A549 (cell line): ENCODE data around the gene PALLD. TPM values are rescaled to one million over a fixed set of nuclear protein-coding genes. Genes with fewer than 3 reads are reported as not detected.

ENCODE experiments used
- ATAC-seq, 2 experiments: fragments of 200-7000 bp in 1 of 2; fragments of >200 bp in 1 of 2; cut with Nextera tagmentation in 1 of 2; cut with Tn5 transposase in 1 of 2; 3 replicates each; pipeline versions ENCODE4 v1.8.0 to v1.9.1; 2018 to 2020; ENCODE audit warnings: mild to moderate bottlenecking in 1 of 2, moderate library complexity in 1 of 2
- CTCF ChIA-PET: fragments of 300-600 bp; sonication (Branson Sonifier 250); formaldehyde crosslinking; extraction: SDS; loops from one replicate; lab custom pipeline; 2021; ENCODE audit warnings: antibody characterized with exemption, inconsistent platforms; lab: Yijun Ruan, JAX
- POLR2A ChIA-PET: fragments of 350-600 bp; formaldehyde crosslinking; extraction: SDS; loops from one replicate; lab custom pipeline; 2021; ENCODE audit warnings: antibody characterized with exemption, inconsistent platforms; lab: Yijun Ruan, JAX
- DNase-seq, 2 experiments: peaks; one replicate each; pipeline versions ENCODE4 v3.0.0 to v3.0.0-alpha.2; 2011 to 2016; ENCODE audit warnings: low read depth in 1 of 2, low spot score in 1 of 2
- FAIRE-seq: peaks from 2 replicates; lab custom pipeline; 2011; peaks lifted over from hg19 to GRCh38; lab: Jason Lieb, UNC
- H3K27ac ChIP-seq, 2 experiments: fragments of >200 bp; sonication (Bioruptor Twin); formaldehyde crosslinking; 3 replicates each; pipeline ENCODE4 v1.5.1; 2016 to 2017
- H3K4me1 ChIP-seq: fragments of >200 bp; sonication (Bioruptor Twin); formaldehyde crosslinking; 3 replicates; pipeline ENCODE4 v1.6.1; 2016
- H3K4me2 ChIP-seq: fragments of >200 bp; sonication (Bioruptor Twin); formaldehyde crosslinking; 3 replicates; pipeline ENCODE4 v1.6.1; 2016
- H3K4me3 ChIP-seq: fragments of >200 bp; sonication (Bioruptor Twin); formaldehyde crosslinking; 3 replicates; pipeline ENCODE4 v1.5.1; 2016
- H3K9me3 ChIP-seq: fragments of >200 bp; sonication (Bioruptor Twin); formaldehyde crosslinking; 3 replicates; pipeline ENCODE4 v1.6.1; 2016
- CBX2 ChIP-seq: fragments of 200-600 bp; sonication (generic); IDR thresholded peaks from 2 replicates; pipeline ENCODE4 v1.6.1; 2016; ENCODE audit warnings: low read depth, mild to moderate bottlenecking, borderline replicate concordance
- CBX8 ChIP-seq: fragments of 200-600 bp; sonication (generic); IDR thresholded peaks from 2 replicates; pipeline ENCODE4 v1.6.1; 2016
- CHD2 ChIP-seq: fragments of 150-350 bp; IDR thresholded peaks from 2 replicates; pipeline ENCODE4 v1.6.1; 2014; ENCODE audit warnings: low read length; ENCODE audit not compliant: partially characterized antibody
- EHMT2 ChIP-seq: fragments of 200-600 bp; sonication (generic); IDR thresholded peaks from 2 replicates; pipeline ENCODE4 v1.6.1; 2016; ENCODE audit warnings: antibody characterized with exemption, low read depth, mild to moderate bottlenecking, moderate library complexity
- ELK1 ChIP-seq: fragments of 150-350 bp; IDR thresholded peaks from 2 replicates; pipeline ENCODE4 v1.6.1; 2014; ENCODE audit warnings: low read depth, mild to moderate bottlenecking, low read length
- EP300 ChIP-seq, 2 experiments: fragments of >200 bp; sonication (Bioruptor Twin); formaldehyde crosslinking; IDR thresholded peaks; 2 replicates in 1 of 2; 3 replicates in 1 of 2; pipeline ENCODE4 v1.6.1; 2016 to 2017
- GATA3 ChIP-seq: IDR thresholded peaks from 2 replicates; pipeline ENCODE4 v1.6.1; 2012; ENCODE audit warnings: borderline replicate concordance
- HDAC2 ChIP-seq: fragments of 200-600 bp; sonication (generic); IDR thresholded peaks from 2 replicates; pipeline ENCODE4 v1.6.1; 2016
- HMGXB4 ChIP-seq: fragments of 250-450 bp; sonication (Bioruptor Pico); IDR thresholded peaks from 2 replicates; pipeline ENCODE4 v1.5.0; 2021; ENCODE audit warnings: mild to moderate bottlenecking, moderate library complexity, borderline replicate concordance
- HOXA7 ChIP-seq: fragments of 250-450 bp; sonication (Bioruptor Pico); IDR thresholded peaks from 2 replicates; pipeline ENCODE4 v1.5.0; 2020; ENCODE audit warnings: mild to moderate bottlenecking, moderate library complexity
- HOXB13 ChIP-seq: fragments of 250-450 bp; sonication (Bioruptor Pico); IDR thresholded peaks from 2 replicates; pipeline ENCODE4 v1.5.0; 2020; ENCODE audit warnings: low read depth, mild to moderate bottlenecking, moderate library complexity
- HOXB5 ChIP-seq: fragments of 250-450 bp; sonication (Bioruptor Pico); IDR thresholded peaks from 2 replicates; pipeline ENCODE4 v1.5.0; 2020; ENCODE audit warnings: mild to moderate bottlenecking, moderate library complexity
- JUNB ChIP-seq: fragments of >200 bp; sonication (Bioruptor Twin); formaldehyde crosslinking; IDR thresholded peaks from 2 replicates; pipeline ENCODE4 v1.6.1; 2016
- KDM5A ChIP-seq: fragments of 200-600 bp; sonication (generic); IDR thresholded peaks from 2 replicates; pipeline ENCODE4 v1.6.1; 2016; ENCODE audit warnings: antibody characterized with exemption, mild to moderate bottlenecking
- MAZ ChIP-seq: fragments of 150-350 bp; IDR thresholded peaks from 2 replicates; pipeline ENCODE4 v1.6.1; 2014; ENCODE audit warnings: antibody characterized with exemption, low read depth, low read length, borderline replicate concordance
- MYC ChIP-seq: IDR thresholded peaks from 2 replicates; pipeline ENCODE4 v1.6.1; 2012; ENCODE audit warnings: mild to moderate bottlenecking, inconsistent platforms, low read length, improper control_type of control experiment, borderline replicate concordance
- NFE2L2 ChIP-seq: fragments of 150-350 bp; conservative IDR thresholded peaks from 2 replicates; pipeline ENCODE4 v1.6.1; 2014; ENCODE audit warnings: low read length
- NR3C1 ChIP-seq: fragments of >200 bp; sonication (Bioruptor Twin); formaldehyde crosslinking; IDR thresholded peaks from 3 replicates; pipeline ENCODE4 v1.6.1; 2017
- PBX3 ChIP-seq: IDR thresholded peaks from 2 replicates; pipeline ENCODE4 v1.6.1; 2012
- POLR2A ChIP-seq: IDR thresholded peaks from 2 replicates; pipeline ENCODE4 v1.6.1; 2012; ENCODE audit warnings: mild to moderate bottlenecking, low read length
- RARB ChIP-seq: fragments of 250-450 bp; sonication (Bioruptor Pico); IDR thresholded peaks from 2 replicates; pipeline ENCODE4 v1.8.0; 2021; ENCODE audit warnings: mild to moderate bottlenecking, moderate library complexity
- SMC3 ChIP-seq: fragments of >200 bp; sonication (Bioruptor Twin); formaldehyde crosslinking; IDR thresholded peaks from 3 replicates; pipeline ENCODE4 v1.6.1; 2018; ENCODE audit warnings: inconsistent platforms
- SREBF2 ChIP-seq: fragments of 450-650 bp; IDR thresholded peaks from 2 replicates; pipeline ENCODE4 v1.6.1; 2014; ENCODE audit warnings: mild to moderate bottlenecking, moderate library complexity
- ZC3H11A ChIP-seq: fragments of 450-650 bp; IDR thresholded peaks from 2 replicates; pipeline ENCODE4 v1.6.1; 2014; ENCODE audit warnings: antibody characterized with exemption, mild to moderate bottlenecking
- ZFP36 ChIP-seq: fragments of 450-650 bp; IDR thresholded peaks from 2 replicates; pipeline ENCODE4 v1.6.1; 2014; ENCODE audit warnings: borderline replicate concordance; ENCODE audit not compliant: partially characterized antibody
- WGBS: methylation state at CpG from one replicate; pipeline ENCODE4 v1.1.6; 2017; ENCODE audit errors: missing lambda C conversion rate; 5-methylcytosine and 5-hydroxymethylcytosine counted together
- polyA plus RNA-seq, 4 experiments: library from polyadenylated mRNA; depleted of rRNA in 3 of 4; stranded (reverse); fragments of >200 nt; fragmentation: RNase III in 1 of 4; extraction: RNeasy Plus Mini Kit Qiagen cat#74134 plus additional on column Dnase treatment in 1 of 4; gene quantifications; 2 replicates in 3 of 4; 3 replicates in 1 of 4; pipeline ENCODE4 v1.2.3, GENCODE V29; 2011 to 2017
- TF ChIP-seq, protein P1 (sequence below): fragments of 200-600 bp; sonication (generic); IDR thresholded peaks from 2 replicates; pipeline ENCODE4 v1.6.1; 2016; ENCODE audit warnings: antibody characterized with exemption, mild to moderate bottlenecking, moderate library complexity
- TF ChIP-seq, protein P2 (sequence below): IDR thresholded peaks from 2 replicates; pipeline ENCODE4 v1.6.1; 2012; ENCODE audit warnings: low read depth, borderline replicate concordance
- TF ChIP-seq, protein P3 (sequence below): fragments of 250-450 bp; sonication (Bioruptor Pico); IDR thresholded peaks from 2 replicates; pipeline ENCODE4 v1.5.0; 2020; ENCODE audit warnings: low read depth, mild to moderate bottlenecking, moderate library complexity

The PALLD gene
- polyA plus RNA-seq, 2 of the 4 experiments (the other 2 are of a cell fraction) = 88.8 to 113 TPM

DNA sequence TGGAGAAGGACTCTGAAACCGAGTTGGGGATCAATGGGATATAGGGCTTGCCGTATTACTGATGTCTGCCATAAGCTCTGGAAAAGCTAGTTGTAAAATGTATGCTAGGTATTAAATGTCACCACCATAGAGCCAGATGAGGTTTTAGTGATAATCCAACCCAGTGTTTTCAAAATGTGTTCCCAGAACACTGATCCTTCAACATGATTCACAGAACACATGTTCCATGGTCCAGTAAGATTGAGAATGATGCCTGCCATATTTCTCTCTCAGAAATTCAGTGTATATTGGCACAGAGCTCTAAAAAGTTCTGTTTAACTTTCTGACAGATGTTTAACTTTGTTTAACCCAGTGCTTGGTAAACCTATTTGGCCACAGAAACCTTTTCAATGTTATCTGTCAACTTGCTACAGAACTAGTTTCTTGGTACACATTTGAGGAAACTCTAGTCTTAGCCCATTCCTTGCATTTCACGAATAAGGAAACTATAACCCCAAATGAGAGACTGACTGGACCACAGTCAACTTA lies 160.2 kb downstream of the PALLD start:
- H3K4me1 ChIP-seq = peaks cover 78% of the 10 kb centered on the region
- WGBS = 88% methylated on average over 3 of the region's 3 CpGs
- CTCF ChIA-PET = interaction anchor here (1.3 to 1.7 kb wide), 2 partner anchors 18 to 266 kb away, joined by 4 read pairs; no protein-coding TSS in a partner anchor
- FAIRE-seq (no peak), DNase-seq (no peak), ATAC-seq (no peak)
- TF ChIP-seq, protein P1, sequence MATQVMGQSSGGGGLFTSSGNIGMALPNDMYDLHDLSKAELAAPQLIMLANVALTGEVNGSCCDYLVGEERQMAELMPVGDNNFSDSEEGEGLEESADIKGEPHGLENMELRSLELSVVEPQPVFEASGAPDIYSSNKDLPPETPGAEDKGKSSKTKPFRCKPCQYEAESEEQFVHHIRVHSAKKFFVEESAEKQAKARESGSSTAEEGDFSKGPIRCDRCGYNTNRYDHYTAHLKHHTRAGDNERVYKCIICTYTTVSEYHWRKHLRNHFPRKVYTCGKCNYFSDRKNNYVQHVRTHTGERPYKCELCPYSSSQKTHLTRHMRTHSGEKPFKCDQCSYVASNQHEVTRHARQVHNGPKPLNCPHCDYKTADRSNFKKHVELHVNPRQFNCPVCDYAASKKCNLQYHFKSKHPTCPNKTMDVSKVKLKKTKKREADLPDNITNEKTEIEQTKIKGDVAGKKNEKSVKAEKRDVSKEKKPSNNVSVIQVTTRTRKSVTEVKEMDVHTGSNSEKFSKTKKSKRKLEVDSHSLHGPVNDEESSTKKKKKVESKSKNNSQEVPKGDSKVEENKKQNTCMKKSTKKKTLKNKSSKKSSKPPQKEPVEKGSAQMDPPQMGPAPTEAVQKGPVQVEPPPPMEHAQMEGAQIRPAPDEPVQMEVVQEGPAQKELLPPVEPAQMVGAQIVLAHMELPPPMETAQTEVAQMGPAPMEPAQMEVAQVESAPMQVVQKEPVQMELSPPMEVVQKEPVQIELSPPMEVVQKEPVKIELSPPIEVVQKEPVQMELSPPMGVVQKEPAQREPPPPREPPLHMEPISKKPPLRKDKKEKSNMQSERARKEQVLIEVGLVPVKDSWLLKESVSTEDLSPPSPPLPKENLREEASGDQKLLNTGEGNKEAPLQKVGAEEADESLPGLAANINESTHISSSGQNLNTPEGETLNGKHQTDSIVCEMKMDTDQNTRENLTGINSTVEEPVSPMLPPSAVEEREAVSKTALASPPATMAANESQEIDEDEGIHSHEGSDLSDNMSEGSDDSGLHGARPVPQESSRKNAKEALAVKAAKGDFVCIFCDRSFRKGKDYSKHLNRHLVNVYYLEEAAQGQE = no peak
- no peak for TF ChIP-seq HMGXB4 (CRISPR knock-in tag)
- TF ChIP-seq CHD2 = no peak
- TF ChIP-seq ZFP36 = no peak
- TF ChIP-seq GATA3 = no peak
- no peak for TF ChIP-seq CBX8
- no peak for TF ChIP-seq HOXA7
- TF ChIP-seq, protein P2, sequence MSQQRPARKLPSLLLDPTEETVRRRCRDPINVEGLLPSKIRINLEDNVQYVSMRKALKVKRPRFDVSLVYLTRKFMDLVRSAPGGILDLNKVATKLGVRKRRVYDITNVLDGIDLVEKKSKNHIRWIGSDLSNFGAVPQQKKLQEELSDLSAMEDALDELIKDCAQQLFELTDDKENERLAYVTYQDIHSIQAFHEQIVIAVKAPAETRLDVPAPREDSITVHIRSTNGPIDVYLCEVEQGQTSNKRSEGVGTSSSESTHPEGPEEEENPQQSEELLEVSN = no peak
- no peak for TF ChIP-seq SREBF2
- TF ChIP-seq NFE2L2 = no peak
- TF ChIP-seq RARB (CRISPR knock-in tag) = no peak
- no peak for TF ChIP-seq KDM5A
- TF ChIP-seq EHMT2 = no peak
- no peak for TF ChIP-seq SMC3
- TF ChIP-seq ZC3H11A = no peak
- peak overlapping the region; percentile 52 to 70; a peak in 5 of 6 replicates for H3K27ac ChIP-seq
- peak overlapping the region; percentile 75 for H3K4me2 ChIP-seq
- POLR2A ChIA-PET = interaction anchor here (0.7 to 1.6 kb wide), 2 partner anchors 18 to 20 kb away, joined by 4 read pairs; no protein-coding TSS in a partner anchor
- no peak overlapping the region for H3K4me3 ChIP-seq
- H3K9me3 ChIP-seq = no peaks in the 10 kb centered on the region

DNA sequence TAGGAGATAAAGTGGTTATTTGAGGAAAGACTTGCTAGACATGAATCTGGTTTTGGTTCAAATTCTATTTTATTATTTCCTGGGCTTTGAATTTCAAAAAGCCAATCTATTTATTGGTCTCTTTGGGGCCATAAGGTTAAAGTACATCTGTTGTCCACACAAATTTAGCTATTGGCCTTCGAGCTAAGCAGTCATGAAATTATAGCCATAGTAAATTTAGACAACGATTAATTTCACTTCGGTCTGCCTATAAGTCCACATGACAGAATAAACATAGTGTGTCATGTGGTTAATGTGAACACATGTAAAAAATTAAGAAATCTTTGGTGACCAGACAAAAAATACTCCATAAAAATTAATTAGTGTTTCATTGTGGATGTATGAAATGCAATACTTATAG lies 161.9 kb downstream of the PALLD start:
- no peak for ATAC-seq
- Histone ChIP-seq H3K27ac (no peak overlapping the region), H3K4me1 (peaks cover 86% of the 10 kb centered on the region), H3K4me3 (no peak overlapping the region), H3K9me3 (no peaks in the 10 kb centered on the region), H3K4me2 (no peak overlapping the region)
- TF ChIP-seq JUNB (no peak), ZFP36 (no peak), NFE2L2 (no peak), CBX2 (no peak), PBX3 (no peak), HOXB5 (CRISPR knock-in tag) (no peak), HOXB13 (CRISPR knock-in tag) (no peak), ELK1 (no peak), MAZ (no peak), RARB (CRISPR knock-in tag) (no peak), POLR2A (no peak), NR3C1 (no peak), EP300 (IDR thresholded peaks at IDR 0.05) (no peak), HDAC2 (no peak), MYC (no peak)
- TF ChIP-seq, protein P3, sequence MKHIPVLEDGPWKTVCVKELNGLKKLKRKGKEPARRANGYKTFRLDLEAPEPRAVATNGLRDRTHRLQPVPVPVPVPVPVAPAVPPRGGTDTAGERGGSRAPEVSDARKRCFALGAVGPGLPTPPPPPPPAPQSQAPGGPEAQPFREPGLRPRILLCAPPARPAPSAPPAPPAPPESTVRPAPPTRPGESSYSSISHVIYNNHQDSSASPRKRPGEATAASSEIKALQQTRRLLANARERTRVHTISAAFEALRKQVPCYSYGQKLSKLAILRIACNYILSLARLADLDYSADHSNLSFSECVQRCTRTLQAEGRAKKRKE = no peak
- CTCF ChIA-PET = interaction anchor here (1.4 kb wide), 1 partner anchor 27 kb away, joined by 4 read pairs; no protein-coding TSS in a partner anchor
- 93% methylated on average over 3 of the region's 3 CpGs for WGBS
- no peak for FAIRE-seq
- POLR2A ChIA-PET = no interaction called here
- DNase-seq = no peak
